ENCODE measurements around the gene CNTNAP2.

CNTNAP2 gene

DNA sequence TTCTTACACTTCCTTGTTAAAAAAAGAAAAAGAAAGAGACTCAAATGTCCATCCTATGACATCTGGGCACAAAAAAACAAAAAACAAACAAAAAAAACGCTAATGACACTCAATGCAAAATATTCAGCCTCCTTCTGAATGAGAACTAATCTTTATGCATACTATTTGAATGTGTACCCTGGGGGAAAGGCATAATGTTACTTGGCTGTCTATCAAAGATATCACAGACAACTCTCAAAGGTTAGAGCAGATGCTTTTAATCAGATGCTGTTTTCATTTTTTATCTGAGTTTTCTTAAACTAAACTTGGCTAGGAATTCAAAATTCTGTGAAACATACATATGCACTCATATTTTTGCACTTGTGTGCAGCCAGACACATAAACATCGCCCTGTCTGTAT lies 745.8 kb downstream of the CNTNAP2 start:
- no peak overlapping the region for H3K27ac ChIP-seq (ENCODE audit: low read depth in 2 of 2, low read length in 2 of 2)
- H3K36me3 ChIP-seq (ENCODE audit: control insufficient read depth in 2 of 2, insufficient read depth in 2 of 2, low read length in 2 of 2): no peaks in the 10 kb centered on the region
- H3K4me3 ChIP-seq (ENCODE audit: low read length in 2 of 2): no peak overlapping the region
- no peak overlapping the region for H3K9ac ChIP-seq (ENCODE audit: low read depth in 1 of 2, low read length in 2 of 2)
- H3K27me3 ChIP-seq (ENCODE audit: control insufficient read depth in 2 of 2, insufficient read depth in 2 of 2, low read length in 2 of 2): no peaks in the 10 kb centered on the region
- H3K9me3 ChIP-seq (ENCODE audit: control insufficient read depth in 2 of 2, low read length in 2 of 2): peaks cover 0 to 3% of the 10 kb centered on the region in 2 donors
- H3K4me1 ChIP-seq (ENCODE audit: control insufficient read depth in 2 of 2, insufficient read depth in 2 of 2, low read length in 2 of 2): no peaks in the 10 kb centered on the region

DNA sequence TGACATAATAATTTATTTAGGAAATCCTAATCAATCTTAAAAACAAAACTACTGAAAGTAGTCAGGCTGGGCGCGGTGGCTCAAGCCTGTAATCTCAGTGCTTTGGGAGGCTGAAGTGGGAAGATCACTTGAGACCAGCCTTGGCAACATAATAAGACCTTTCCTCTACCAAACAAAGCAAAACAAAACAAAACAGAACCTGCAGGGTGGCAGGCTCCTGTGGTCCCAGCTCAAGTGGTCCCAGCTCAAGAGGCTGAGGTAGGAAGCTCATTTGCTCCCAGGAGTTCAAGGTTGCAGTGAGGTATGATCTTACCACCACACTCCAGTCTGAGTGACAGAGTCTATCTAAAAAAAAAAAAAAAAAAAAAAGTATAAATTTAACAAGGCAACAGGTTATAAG lies 748.0 kb downstream of the CNTNAP2 start:
- H3K9me3 ChIP-seq (ENCODE audit: control insufficient read depth in 2 of 2, low read length in 2 of 2): peaks cover 0 to 3% of the 10 kb centered on the region in 2 donors
- no peak overlapping the region for H3K9ac ChIP-seq (ENCODE audit: low read depth in 1 of 2, low read length in 2 of 2)
- H3K27ac ChIP-seq (ENCODE audit: low read depth in 2 of 2, low read length in 2 of 2): no peak overlapping the region
- H3K27me3 ChIP-seq (ENCODE audit: control insufficient read depth in 2 of 2, insufficient read depth in 2 of 2, low read length in 2 of 2): no peaks in the 10 kb centered on the region
- no peak overlapping the region for H3K4me3 ChIP-seq (ENCODE audit: low read length in 2 of 2)
- no peaks in the 10 kb centered on the region for H3K36me3 ChIP-seq (ENCODE audit: control insufficient read depth in 2 of 2, insufficient read depth in 2 of 2, low read length in 2 of 2)
- no peaks in the 10 kb centered on the region for H3K4me1 ChIP-seq (ENCODE audit: control insufficient read depth in 2 of 2, insufficient read depth in 2 of 2, low read length in 2 of 2)

DNA sequence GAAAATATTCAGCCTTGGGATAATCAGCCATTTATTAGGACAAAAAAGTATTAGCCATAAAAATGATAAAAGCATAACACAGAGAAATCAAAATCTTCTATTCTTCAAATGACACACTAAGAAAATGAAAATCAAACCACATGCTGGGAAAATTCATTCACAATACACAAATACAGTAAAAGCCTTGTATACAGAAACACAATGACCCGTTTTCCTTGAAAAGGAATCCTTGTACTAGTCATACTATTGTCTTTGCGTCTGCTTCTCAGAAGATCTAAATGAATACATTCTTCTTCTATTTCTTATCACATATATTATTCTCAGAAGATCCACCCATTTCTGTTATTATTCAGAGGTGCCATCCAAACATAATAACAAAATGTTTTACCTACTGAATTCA lies 749.1 kb downstream of the CNTNAP2 start:
- Histone ChIP-seq H3K27ac (ENCODE audit: low read depth in 2 of 2, low read length in 2 of 2) (no peak overlapping the region), H3K9ac (ENCODE audit: low read depth in 1 of 2, low read length in 2 of 2) (no peak overlapping the region), H3K4me1 (ENCODE audit: control insufficient read depth in 2 of 2, insufficient read depth in 2 of 2, low read length in 2 of 2) (no peaks in the 10 kb centered on the region), H3K27me3 (ENCODE audit: control insufficient read depth in 2 of 2, insufficient read depth in 2 of 2, low read length in 2 of 2) (no peaks in the 10 kb centered on the region), H3K36me3 (ENCODE audit: control insufficient read depth in 2 of 2, insufficient read depth in 2 of 2, low read length in 2 of 2) (no peaks in the 10 kb centered on the region), H3K4me3 (ENCODE audit: low read length in 2 of 2) (no peak overlapping the region), H3K9me3 (ENCODE audit: control insufficient read depth in 2 of 2, low read length in 2 of 2) (no peaks in the 10 kb centered on the region)

DNA sequence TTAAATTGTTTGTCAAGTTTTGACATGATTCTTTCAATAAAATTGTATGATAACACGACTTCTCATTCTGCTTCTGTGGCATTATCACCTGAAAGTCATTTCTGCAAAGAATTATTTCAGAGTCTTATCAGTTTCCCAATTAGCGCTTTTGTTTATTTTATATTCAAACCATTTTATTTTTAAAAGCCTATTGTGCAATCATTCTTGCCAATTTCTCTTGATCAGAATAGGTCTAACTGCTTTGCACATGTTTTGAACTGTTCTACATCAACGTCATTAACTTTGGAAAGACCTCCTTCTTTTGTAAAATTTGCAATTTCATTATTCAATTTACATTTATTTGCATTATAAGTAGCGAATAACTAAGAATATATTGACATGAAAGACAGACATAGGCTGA lies 758.1 kb downstream of the CNTNAP2 start:
- Histone ChIP-seq H3K4me3 (ENCODE audit: low read length in 2 of 2) (no peak overlapping the region), H3K9ac (ENCODE audit: low read depth in 1 of 2, low read length in 2 of 2) (no peak overlapping the region), H3K36me3 (ENCODE audit: control insufficient read depth in 2 of 2, insufficient read depth in 2 of 2, low read length in 2 of 2) (no peaks in the 10 kb centered on the region), H3K27me3 (ENCODE audit: control insufficient read depth in 2 of 2, insufficient read depth in 2 of 2, low read length in 2 of 2) (no peaks in the 10 kb centered on the region), H3K4me1 (ENCODE audit: control insufficient read depth in 2 of 2, insufficient read depth in 2 of 2, low read length in 2 of 2) (no peaks in the 10 kb centered on the region), H3K27ac (ENCODE audit: low read depth in 2 of 2, low read length in 2 of 2) (no peak overlapping the region), H3K9me3 (ENCODE audit: control insufficient read depth in 2 of 2, low read length in 2 of 2) (peaks cover 0 to 3% of the 10 kb centered on the region in 2 donors)

DNA sequence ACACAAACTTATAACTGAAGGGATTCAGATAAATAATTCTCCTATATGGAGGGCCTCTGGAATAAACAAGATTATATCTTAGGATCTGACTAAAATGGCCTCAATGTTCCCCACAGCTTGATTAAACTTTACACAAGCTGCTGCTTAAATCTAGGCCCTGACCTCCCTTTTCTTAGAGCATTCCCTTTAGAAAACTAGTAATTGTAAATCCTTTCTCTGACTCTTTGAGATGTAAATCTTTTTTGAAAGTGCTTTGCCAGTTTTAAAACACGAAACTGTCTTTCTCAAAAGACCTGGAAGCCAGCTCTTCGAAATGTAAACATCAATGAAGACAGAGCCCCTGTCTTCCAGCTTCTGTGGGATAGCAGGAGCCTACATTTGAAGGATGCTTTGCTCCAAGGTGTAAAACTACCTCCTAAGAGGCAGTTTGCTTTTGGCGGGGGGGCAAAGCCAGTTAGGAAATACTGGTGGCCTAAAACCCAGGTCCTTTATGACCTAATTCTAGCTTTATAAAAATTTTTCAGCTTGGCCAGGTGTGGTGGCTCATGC lies 758.7 kb downstream of the CNTNAP2 start:
- Histone ChIP-seq H3K27ac (ENCODE audit: low read depth in 2 of 2, low read length in 2 of 2) (no peak overlapping the region), H3K4me1 (ENCODE audit: control insufficient read depth in 2 of 2, insufficient read depth in 2 of 2, low read length in 2 of 2) (no peaks in the 10 kb centered on the region), H3K4me3 (ENCODE audit: low read length in 2 of 2) (no peak overlapping the region), H3K9ac (ENCODE audit: low read depth in 1 of 2, low read length in 2 of 2) (no peak overlapping the region), H3K27me3 (ENCODE audit: control insufficient read depth in 2 of 2, insufficient read depth in 2 of 2, low read length in 2 of 2) (no peaks in the 10 kb centered on the region), H3K36me3 (ENCODE audit: control insufficient read depth in 2 of 2, insufficient read depth in 2 of 2, low read length in 2 of 2) (no peaks in the 10 kb centered on the region), H3K9me3 (ENCODE audit: control insufficient read depth in 2 of 2, low read length in 2 of 2) (peaks cover 0 to 3% of the 10 kb centered on the region in 2 donors)

DNA sequence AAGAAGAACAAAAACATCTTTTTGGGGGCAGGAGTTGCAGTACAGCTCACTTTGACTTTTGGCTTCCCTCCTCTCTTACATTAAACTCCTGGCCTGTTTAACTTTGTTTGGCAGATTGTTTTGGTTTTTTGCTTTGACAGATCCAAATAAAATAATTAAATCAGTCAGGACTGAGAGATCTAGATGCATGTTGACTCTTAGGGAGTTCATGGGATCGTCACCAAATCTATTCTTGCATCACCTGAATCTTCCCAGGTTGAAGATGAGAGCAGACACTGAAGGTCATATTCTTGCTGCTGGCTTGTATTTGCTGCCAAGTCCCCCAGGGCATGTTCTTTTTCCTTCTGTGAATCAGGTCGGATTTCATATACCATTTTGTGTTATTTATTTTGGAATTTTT lies 759.4 kb downstream of the CNTNAP2 start:
- no peaks in the 10 kb centered on the region for H3K27me3 ChIP-seq (ENCODE audit: control insufficient read depth in 2 of 2, insufficient read depth in 2 of 2, low read length in 2 of 2)
- no peaks in the 10 kb centered on the region for H3K36me3 ChIP-seq (ENCODE audit: control insufficient read depth in 2 of 2, insufficient read depth in 2 of 2, low read length in 2 of 2)
- no peak overlapping the region for H3K4me3 ChIP-seq (ENCODE audit: low read length in 2 of 2)
- H3K27ac ChIP-seq (ENCODE audit: low read depth in 2 of 2, low read length in 2 of 2): no peak overlapping the region
- H3K9me3 ChIP-seq (ENCODE audit: control insufficient read depth in 2 of 2, low read length in 2 of 2): peaks cover 0 to under 1% of the 10 kb centered on the region in 2 donors
- H3K4me1 ChIP-seq (ENCODE audit: control insufficient read depth in 2 of 2, insufficient read depth in 2 of 2, low read length in 2 of 2): no peaks in the 10 kb centered on the region
- H3K9ac ChIP-seq (ENCODE audit: low read depth in 1 of 2, low read length in 2 of 2): no peak overlapping the region

DNA sequence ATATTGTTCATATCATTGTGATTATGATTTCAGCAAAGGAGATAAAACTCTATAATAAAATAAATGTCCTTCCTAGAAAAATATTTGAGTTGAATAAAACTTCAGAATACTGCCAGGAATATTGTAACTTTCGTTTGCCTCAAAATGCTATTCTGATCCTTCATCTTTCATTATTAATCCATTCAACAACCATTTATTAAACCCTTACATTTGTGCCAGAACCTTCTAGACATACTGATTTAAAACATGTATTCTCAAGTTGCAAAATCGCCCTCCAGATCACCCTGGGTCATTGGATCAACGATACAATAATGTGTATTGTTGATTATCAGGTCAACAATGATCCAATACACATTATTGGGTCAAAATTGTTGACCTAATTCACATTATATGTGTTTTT lies 759.8 kb downstream of the CNTNAP2 start:
- no peaks in the 10 kb centered on the region for H3K4me1 ChIP-seq (ENCODE audit: control insufficient read depth in 2 of 2, insufficient read depth in 2 of 2, low read length in 2 of 2)
- no peak overlapping the region for H3K4me3 ChIP-seq (ENCODE audit: low read length in 2 of 2)
- no peaks in the 10 kb centered on the region for H3K36me3 ChIP-seq (ENCODE audit: control insufficient read depth in 2 of 2, insufficient read depth in 2 of 2, low read length in 2 of 2)
- H3K9ac ChIP-seq (ENCODE audit: low read depth in 1 of 2, low read length in 2 of 2): no peak overlapping the region
- no peaks in the 10 kb centered on the region for H3K27me3 ChIP-seq (ENCODE audit: control insufficient read depth in 2 of 2, insufficient read depth in 2 of 2, low read length in 2 of 2)
- no peaks in the 10 kb centered on the region for H3K9me3 ChIP-seq (ENCODE audit: control insufficient read depth in 2 of 2, low read length in 2 of 2)
- no peak overlapping the region for H3K27ac ChIP-seq (ENCODE audit: low read depth in 2 of 2, low read length in 2 of 2)

DNA sequence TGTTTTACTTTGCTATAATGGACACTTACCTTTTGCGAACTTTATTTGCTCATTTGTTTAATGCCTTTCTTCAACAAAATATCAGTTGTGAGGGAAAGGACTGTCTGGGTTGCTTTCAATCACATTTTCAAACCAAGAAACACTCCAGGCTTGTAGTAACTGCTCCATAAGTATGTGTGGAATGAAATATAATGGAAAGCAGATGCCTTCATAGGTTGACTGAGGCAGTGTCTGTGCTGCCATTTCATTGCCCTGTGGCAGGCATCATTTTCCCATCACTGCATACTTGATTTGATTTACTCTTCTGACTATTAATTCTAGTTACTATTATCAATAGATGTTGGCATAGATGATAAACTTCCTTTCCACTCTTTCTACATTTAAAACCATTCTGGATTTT lies 762.3 kb downstream of the CNTNAP2 start:
- H3K27ac ChIP-seq (ENCODE audit: low read depth in 2 of 2, low read length in 2 of 2): no peak overlapping the region
- no peak overlapping the region for H3K9ac ChIP-seq (ENCODE audit: low read depth in 1 of 2, low read length in 2 of 2)
- H3K4me1 ChIP-seq (ENCODE audit: control insufficient read depth in 2 of 2, insufficient read depth in 2 of 2, low read length in 2 of 2): no peaks in the 10 kb centered on the region

DNA sequence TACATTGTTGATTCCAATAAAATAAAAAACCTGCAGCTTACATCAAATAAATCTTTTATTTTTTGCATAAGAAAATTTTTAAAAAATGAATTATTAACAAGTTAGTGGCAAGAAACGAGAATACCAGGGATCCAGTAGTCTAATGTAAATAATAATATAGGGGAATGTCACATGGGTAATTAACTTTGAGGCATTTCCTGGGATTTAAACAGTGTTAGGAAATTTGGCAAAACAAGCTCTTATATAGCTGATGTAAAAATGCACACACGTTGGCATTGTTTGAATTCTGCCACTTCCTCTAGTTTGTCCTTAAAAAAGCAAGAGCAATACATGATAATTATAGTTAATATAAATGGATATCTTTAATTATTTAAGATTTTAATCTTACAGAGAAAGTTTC lies 768.6 kb downstream of the CNTNAP2 start:
- no peak overlapping the region for H3K27ac ChIP-seq (ENCODE audit: low read depth in 2 of 2, low read length in 2 of 2)
- H3K4me1 ChIP-seq (ENCODE audit: control insufficient read depth in 2 of 2, insufficient read depth in 2 of 2, low read length in 2 of 2): no peaks in the 10 kb centered on the region
- peaks cover 0 to 2% of the 10 kb centered on the region in 2 donors for H3K9me3 ChIP-seq (ENCODE audit: control insufficient read depth in 2 of 2, low read length in 2 of 2)
- H3K27me3 ChIP-seq (ENCODE audit: control insufficient read depth in 2 of 2, insufficient read depth in 2 of 2, low read length in 2 of 2): no peaks in the 10 kb centered on the region
- no peaks in the 10 kb centered on the region for H3K36me3 ChIP-seq (ENCODE audit: control insufficient read depth in 2 of 2, insufficient read depth in 2 of 2, low read length in 2 of 2)
- H3K9ac ChIP-seq (ENCODE audit: low read depth in 1 of 2, low read length in 2 of 2): no peak overlapping the region
- H3K4me3 ChIP-seq (ENCODE audit: low read length in 2 of 2): no peak overlapping the region

More for the DNA sequence above, 762.3 kb downstream of the CNTNAP2 start:
- Histone ChIP-seq H3K4me3 (ENCODE audit: low read length in 2 of 2) (no peak overlapping the region), H3K9me3 (ENCODE audit: control insufficient read depth in 2 of 2, low read length in 2 of 2) (no peaks in the 10 kb centered on the region), H3K27me3 (ENCODE audit: control insufficient read depth in 2 of 2, insufficient read depth in 2 of 2, low read length in 2 of 2) (no peaks in the 10 kb centered on the region), H3K36me3 (ENCODE audit: control insufficient read depth in 2 of 2, insufficient read depth in 2 of 2, low read length in 2 of 2) (no peaks in the 10 kb centered on the region)

DNA sequence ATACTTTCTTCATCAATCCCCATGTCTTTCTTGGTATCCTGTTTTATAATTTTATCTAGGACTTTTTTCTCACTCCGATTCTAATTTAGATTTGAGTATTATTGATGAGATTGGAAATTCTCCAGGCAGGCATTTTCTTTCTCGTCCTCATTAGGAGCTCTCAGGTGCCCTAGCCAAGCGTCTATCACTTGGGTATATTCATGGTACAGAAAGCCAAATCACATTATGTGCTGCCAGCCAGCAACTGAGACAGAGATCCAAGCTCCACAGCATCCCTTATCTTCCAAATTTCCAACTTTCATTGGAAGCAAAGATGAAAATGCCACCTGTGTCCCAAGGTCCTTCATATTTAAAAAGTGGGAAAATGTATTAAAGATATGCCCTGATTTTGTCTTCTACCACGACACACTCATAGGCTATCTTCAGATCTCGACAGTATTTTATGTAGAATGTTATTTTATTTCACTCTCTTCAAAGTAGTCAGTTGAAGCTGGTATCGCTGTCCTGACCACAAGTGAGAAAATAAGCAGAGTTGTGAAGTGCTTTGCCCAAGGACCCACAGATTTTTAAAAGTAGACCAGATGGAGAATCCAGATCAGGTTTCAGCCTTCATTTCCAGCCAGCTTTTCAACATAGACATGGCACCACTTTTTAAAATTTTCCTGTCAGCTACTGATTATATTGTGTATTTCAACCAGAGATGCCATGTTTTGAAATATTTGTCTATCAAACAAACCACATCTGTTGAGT lies 773.4 kb downstream of the CNTNAP2 start:
- H3K4me3 ChIP-seq (ENCODE audit: low read length in 2 of 2): no peak overlapping the region
- peaks cover 0 to 2% of the 10 kb centered on the region in 2 donors for H3K9me3 ChIP-seq (ENCODE audit: control insufficient read depth in 2 of 2, low read length in 2 of 2)
- no peaks in the 10 kb centered on the region for H3K36me3 ChIP-seq (ENCODE audit: control insufficient read depth in 2 of 2, insufficient read depth in 2 of 2, low read length in 2 of 2)
- H3K27ac ChIP-seq (ENCODE audit: low read depth in 2 of 2, low read length in 2 of 2): no peak overlapping the region
- no peaks in the 10 kb centered on the region for H3K4me1 ChIP-seq (ENCODE audit: control insufficient read depth in 2 of 2, insufficient read depth in 2 of 2, low read length in 2 of 2)
- H3K9ac ChIP-seq (ENCODE audit: low read depth in 1 of 2, low read length in 2 of 2): no peak overlapping the region
- no peaks in the 10 kb centered on the region for H3K27me3 ChIP-seq (ENCODE audit: control insufficient read depth in 2 of 2, insufficient read depth in 2 of 2, low read length in 2 of 2)
